GM13977 (cell line): Measurements from ENCODE around the gene SH2D6.

Experiments
- DNase-seq: peaks from one replicate; pipeline ENCODE4 v3.0.0; 2012; ENCODE audit warnings: low spot score
- CTCF ChIP-seq: IDR thresholded peaks from 2 replicates; pipeline ENCODE4 v1.5.1; 2012; ENCODE audit warnings: mild to moderate bottlenecking, control low read depth; ENCODE audit not compliant: insufficient read depth; ENCODE audit errors: extremely low read depth, missing control alignments
- in situ Hi-C: fragments of 300-500 bp; cut with MboI; formaldehyde crosslinking; loops from one replicate; pipeline ENCODE4 v1.12.0; 2022; ENCODE audit warnings: low sequenced_read_pairs, low pct_unique_long_range_greater_than_20kb, mixed read lengths, inconsistent platforms; ENCODE audit not compliant: unreplicated experiment

The SH2D6 gene

GRCh38 chr2:85429213-85429923, 10.9 kb downstream of the SH2D6 start:
- DNase-seq: no peak
- no peak for TF ChIP-seq CTCF
- in situ Hi-C loops: no loop called here

- in situ Hi-C loops: no loop called here
- no peak for TF ChIP-seq CTCF
- DNase-seq: no peak
These were observed 11.4 kb downstream of the SH2D6 start for GRCh38 chr2:85429924-85430289.

- TF ChIP-seq CTCF: no peak
- in situ Hi-C loops: no loop called here
- no peak for DNase-seq
These were observed 12.4 kb downstream of the SH2D6 start for GRCh38 chr2:85430752-85431569.

GRCh38 chr2:85431570-85432205, 13.2 kb downstream of the SH2D6 start:
- no peak for DNase-seq
- no peak for TF ChIP-seq CTCF
- in situ Hi-C loops: no loop called here

GRCh38 chr2:85433511-85434089, 15.1 kb downstream of the SH2D6 start:
- in situ Hi-C loops: no loop called here
- TF ChIP-seq CTCF: no peak
- no peak for DNase-seq

GRCh38 chr2:85434696-85435095, 16.2 kb downstream of the SH2D6 start:
- no peak for DNase-seq
- no peak for TF ChIP-seq CTCF
- in situ Hi-C loops: no loop called here
